H1 (cell line): Measurements from ENCODE around the gene TTC23. TPM values are rescaled to one million over a fixed set of nuclear protein-coding genes. Genes with fewer than 3 reads are reported as not detected.
A peak's percentile ranks its signal among the peaks of the same experiment; 100 is the strongest.

Experiments
- CBX8 ChIP-seq: fragments of 300-800, 300-1000 bp; sonication (generic); IDR thresholded peaks from 2 replicates; pipeline ENCODE4 v1.7.1; 2016; ENCODE audit warnings: low read depth, low read length, borderline replicate concordance
- CHD1 ChIP-seq: IDR thresholded peaks from 2 replicates; pipeline ENCODE4 v1.6.1; 2012; ENCODE audit warnings: low read depth, low read length, improper control_type of control experiment
- CTBP2 ChIP-seq: IDR thresholded peaks from 2 replicates; pipeline ENCODE4 v1.7.0; 2011; ENCODE audit warnings: borderline replicate concordance, mild to moderate bottlenecking, moderate library complexity, mixed read lengths, low read length; ENCODE audit not compliant: insufficient read depth, insufficient read length
- EZH2 ChIP-seq: fragments of 200-600 bp; sonication (generic); IDR thresholded peaks from 2 replicates; pipeline ENCODE4 v1.7.1; 2012; ENCODE audit warnings: low read depth, mild to moderate bottlenecking, moderate library complexity, low read length, inconsistent platforms; ENCODE audit not compliant: severe bottlenecking
- GABPA ChIP-seq: IDR thresholded peaks from 2 replicates; pipeline ENCODE4 v1.6.1; 2011; ENCODE audit warnings: mild to moderate bottlenecking, low read length, moderate library complexity, borderline replicate concordance; ENCODE audit not compliant: insufficient read depth
- GTF2F1 ChIP-seq: IDR thresholded peaks from 2 replicates; pipeline ENCODE4 v1.6.1; 2012; ENCODE audit warnings: low read depth, low read length, improper control_type of control experiment, borderline replicate concordance
- HDAC2 ChIP-seq, 2 experiments: fragments of 300-600 bp in 1 of 2; sonication (generic) in 1 of 2; IDR thresholded peaks; 2 replicates each; pipeline ENCODE4 v1.6.1; 2011 to 2012; ENCODE audit warnings: low read depth in 2 of 2, low read length in 2 of 2, mild to moderate bottlenecking in 2 of 2, moderate library complexity in 2 of 2, borderline replicate concordance in 1 of 2, inconsistent platforms in 1 of 2
- HDAC6 ChIP-seq: IDR thresholded peaks from one replicate; pipeline ENCODE4 v1.7.1; 2012; ENCODE audit warnings: low read depth, mild to moderate bottlenecking, inconsistent platforms, low read length, moderate library complexity
- KDM1A ChIP-seq: fragments of 200-600, 300-600 bp; sonication (generic); IDR thresholded peaks from 2 replicates; pipeline ENCODE4 v1.7.1; 2016; ENCODE audit warnings: mild to moderate bottlenecking, low read length, borderline replicate concordance
- KDM5A ChIP-seq: fragments of 200-600 bp; IDR thresholded peaks from 2 replicates; pipeline ENCODE4 v1.7.1; 2012; ENCODE audit warnings: mild to moderate bottlenecking, low read length, inconsistent platforms, mixed read lengths
- NANOG ChIP-seq: IDR thresholded peaks from 2 replicates; pipeline ENCODE4 v1.6.1; 2011; ENCODE audit warnings: low read length, low read depth, mild to moderate bottlenecking, inconsistent platforms; ENCODE audit not compliant: insufficient read depth, poor library complexity, severe bottlenecking
- POLR2AphosphoS5 ChIP-seq: IDR thresholded peaks from 2 replicates; pipeline ENCODE4 v1.6.1; 2011; ENCODE audit warnings: low read depth, low read length
- SIN3A ChIP-seq, 2 experiments: IDR thresholded peaks in 1 of 2; conservative IDR thresholded peaks in 1 of 2; 2 replicates each; pipeline ENCODE4 v1.6.1; 2011 to 2012; ENCODE audit warnings: low read length in 2 of 2, improper control_type of control experiment in 1 of 2, low read depth in 1 of 2, mild to moderate bottlenecking in 1 of 2
- SP1 ChIP-seq: IDR thresholded peaks from 2 replicates; pipeline ENCODE4 v1.6.1; 2011; ENCODE audit warnings: low read depth, low read length
- SUZ12 ChIP-seq: fragments of 200-600 bp; sonication (generic); IDR thresholded peaks from 2 replicates; pipeline ENCODE4 v1.6.1; 2012; ENCODE audit warnings: mild to moderate bottlenecking, inconsistent platforms, low read length, moderate library complexity, mixed read lengths
- TAF1 ChIP-seq: IDR thresholded peaks from 2 replicates; pipeline ENCODE4 v1.6.1; 2011; ENCODE audit warnings: mild to moderate bottlenecking, low read depth, low read length
- TAF7 ChIP-seq: optimal IDR thresholded peaks from 2 replicates; pipeline ENCODE3; 2011; ENCODE audit warnings: low read depth, mild to moderate bottlenecking, inconsistent platforms, low read length, moderate library complexity, borderline replicate concordance
- polyA plus RNA-seq, 7 experiments: library from polyadenylated mRNA; depleted of rRNA in 3 of 7; stranded (reverse) in 5 of 7; unstranded in 2 of 7; fragments of >200 nt in 5 of 7; fragments of 200-250 nt in 2 of 7; gene quantifications; 1 replicate in 5 of 7; 2 replicates in 1 of 7; 4 replicates in 1 of 7; pipeline versions ENCODE4 v1.2.1 to v1.2.3, GENCODE V29; 2011 to 2013; ENCODE audit warnings: missing spikeins in 2 of 7, mixed read lengths in 2 of 7
- total RNA-seq: library from RNA; stranded (reverse); fragmentation: NEBNext Ultra II Directional; extraction: Animal tissue kit (Norgen Biotek cat#: 25700); gene quantifications from 2 replicates; pipeline ENCODE4 v1.2.1, GENCODE V29; 2021
- TF ChIP-seq, protein P1 (sequence below): IDR thresholded peaks from 2 replicates; pipeline ENCODE4 v1.6.1; 2011; ENCODE audit warnings: low read length, improper control_type of control experiment
- TF ChIP-seq, protein P2 (sequence below): IDR thresholded peaks from 2 replicates; pipeline ENCODE4 v1.6.1; 2012; ENCODE audit warnings: inconsistent platforms
- TF ChIP-seq, protein P3 (sequence below): IDR thresholded peaks from 2 replicates; pipeline ENCODE4 v1.6.1; 2012; ENCODE audit warnings: inconsistent platforms

TTC23 gene
- total and polyA plus RNA-seq, 2 of the 8 experiments (the other 6 are each of a cell fraction or from before 2014, with no cell fraction given) = 4.8 to 23.0 TPM

DNA sequence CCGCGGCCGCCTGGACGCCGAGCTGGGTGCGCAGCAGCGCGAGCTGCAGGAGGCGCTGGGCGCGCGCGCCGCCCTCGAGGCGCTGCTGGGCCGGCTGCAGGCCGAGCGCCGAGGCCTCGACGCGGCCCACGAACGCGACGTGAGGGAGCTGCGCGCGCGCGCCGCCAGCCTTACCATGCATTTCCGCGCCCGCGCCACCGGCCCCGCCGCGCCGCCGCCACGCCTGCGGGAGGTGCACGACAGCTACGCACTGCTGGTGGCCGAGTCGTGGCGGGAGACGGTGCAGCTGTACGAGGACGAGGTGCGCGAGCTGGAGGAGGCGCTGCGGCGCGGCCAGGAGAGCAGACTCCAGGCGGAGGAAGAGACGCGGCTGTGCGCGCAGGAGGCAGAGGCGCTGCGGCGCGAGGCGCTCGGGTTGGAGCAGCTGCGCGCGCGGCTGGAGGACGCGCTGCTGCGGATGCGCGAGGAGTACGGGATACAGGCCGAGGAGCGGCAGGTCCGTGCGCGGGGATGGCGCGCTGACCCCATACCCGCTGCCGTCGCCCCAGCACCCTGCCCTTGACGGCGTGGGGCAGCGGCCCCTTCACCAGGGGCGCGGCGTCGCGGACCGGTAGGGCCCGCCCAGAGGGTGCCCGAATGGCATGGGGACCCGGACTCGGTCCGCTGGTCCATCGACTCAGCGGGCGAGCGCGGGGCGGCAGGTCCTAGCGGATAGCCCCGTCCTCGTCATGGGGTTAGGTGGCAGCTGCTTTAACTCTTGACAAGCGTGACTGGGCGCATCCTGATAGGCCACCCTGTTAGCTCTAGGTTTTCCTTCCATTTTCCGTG is 143.7 kb downstream of the TTC23 start (continued):
- TF ChIP-seq, protein P1, sequence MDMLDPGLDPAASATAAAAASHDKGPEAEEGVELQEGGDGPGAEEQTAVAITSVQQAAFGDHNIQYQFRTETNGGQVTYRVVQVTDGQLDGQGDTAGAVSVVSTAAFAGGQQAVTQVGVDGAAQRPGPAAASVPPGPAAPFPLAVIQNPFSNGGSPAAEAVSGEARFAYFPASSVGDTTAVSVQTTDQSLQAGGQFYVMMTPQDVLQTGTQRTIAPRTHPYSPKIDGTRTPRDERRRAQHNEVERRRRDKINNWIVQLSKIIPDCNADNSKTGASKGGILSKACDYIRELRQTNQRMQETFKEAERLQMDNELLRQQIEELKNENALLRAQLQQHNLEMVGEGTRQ = no peak
- TF ChIP-seq TAF1 (no peak), HDAC6 (no peak), HDAC2 (IDR thresholded peaks at IDR 0.05; ENCODE audit: borderline replicate concordance in 1 of 2, low read depth in 2 of 2, low read length in 2 of 2) (peak in 1 of 2 experiments; percentile 76; a peak in 1 of 4 replicates), EZH2 (peak; percentile 83), SP1 (no peak), GABPA (peak; percentile 67; the same call in 1 of the 2 replicates), CBX8 (no peak), GTF2F1 (no peak), SUZ12 (peak; percentile 77), NANOG (no peak), CHD1 (no peak), SIN3A (conservative IDR thresholded peaks at IDR 0.05 in 1 of 2, IDR thresholded peaks at IDR 0.05 in 1 of 2; ENCODE audit: low read depth in 1 of 2, low read length in 2 of 2) (no peak), KDM5A (no peak), TAF7 (peak; percentile 17), POLR2AphosphoS5 (no peak), KDM1A (peak; percentile 41; the same call in 1 of the 2 replicates), CTBP2 (no peak)
- TF ChIP-seq, protein P2, sequence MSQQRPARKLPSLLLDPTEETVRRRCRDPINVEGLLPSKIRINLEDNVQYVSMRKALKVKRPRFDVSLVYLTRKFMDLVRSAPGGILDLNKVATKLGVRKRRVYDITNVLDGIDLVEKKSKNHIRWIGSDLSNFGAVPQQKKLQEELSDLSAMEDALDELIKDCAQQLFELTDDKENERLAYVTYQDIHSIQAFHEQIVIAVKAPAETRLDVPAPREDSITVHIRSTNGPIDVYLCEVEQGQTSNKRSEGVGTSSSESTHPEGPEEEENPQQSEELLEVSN = peak; percentile 93
- TF ChIP-seq, protein P3, sequence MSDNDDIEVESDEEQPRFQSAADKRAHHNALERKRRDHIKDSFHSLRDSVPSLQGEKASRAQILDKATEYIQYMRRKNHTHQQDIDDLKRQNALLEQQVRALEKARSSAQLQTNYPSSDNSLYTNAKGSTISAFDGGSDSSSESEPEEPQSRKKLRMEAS = peak; percentile 91
